Measurements from ENCODE around the gene SLIT1.

- TF ChIP-seq, protein P1, sequence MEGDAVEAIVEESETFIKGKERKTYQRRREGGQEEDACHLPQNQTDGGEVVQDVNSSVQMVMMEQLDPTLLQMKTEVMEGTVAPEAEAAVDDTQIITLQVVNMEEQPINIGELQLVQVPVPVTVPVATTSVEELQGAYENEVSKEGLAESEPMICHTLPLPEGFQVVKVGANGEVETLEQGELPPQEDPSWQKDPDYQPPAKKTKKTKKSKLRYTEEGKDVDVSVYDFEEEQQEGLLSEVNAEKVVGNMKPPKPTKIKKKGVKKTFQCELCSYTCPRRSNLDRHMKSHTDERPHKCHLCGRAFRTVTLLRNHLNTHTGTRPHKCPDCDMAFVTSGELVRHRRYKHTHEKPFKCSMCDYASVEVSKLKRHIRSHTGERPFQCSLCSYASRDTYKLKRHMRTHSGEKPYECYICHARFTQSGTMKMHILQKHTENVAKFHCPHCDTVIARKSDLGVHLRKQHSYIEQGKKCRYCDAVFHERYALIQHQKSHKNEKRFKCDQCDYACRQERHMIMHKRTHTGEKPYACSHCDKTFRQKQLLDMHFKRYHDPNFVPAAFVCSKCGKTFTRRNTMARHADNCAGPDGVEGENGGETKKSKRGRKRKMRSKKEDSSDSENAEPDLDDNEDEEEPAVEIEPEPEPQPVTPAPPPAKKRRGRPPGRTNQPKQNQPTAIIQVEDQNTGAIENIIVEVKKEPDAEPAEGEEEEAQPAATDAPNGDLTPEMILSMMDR (conservative IDR thresholded peaks at IDR 0.05; ENCODE audit: low read length), result no peak
- TF ChIP-seq EZH2phosphoT487 (IDR thresholded peaks at IDR 0.05; ENCODE audit: borderline replicate concordance, low read depth, low read length), result no peak
Measured at GRCh38 chr10:97185326-97186058, at the start of gene SLIT1.
